CD4-positive, alpha-beta T cell treated with Interferon gamma for 1 hour (primary cell): ENCODE measurements around the gene CACNB4.
A peak's percentile ranks its signal among the peaks of the same experiment; 100 is the strongest.
"Not testable (repeated sequence)": the region's sequence is repeated elsewhere in the genome, so short reads cannot be mapped to it uniquely, and the experiment has no call there.

Source experiments
- DNase-seq: peaks from one replicate; pipeline ENCODE4 v3.0.0-alpha.2; 2020

Gene CACNB4

DNA sequence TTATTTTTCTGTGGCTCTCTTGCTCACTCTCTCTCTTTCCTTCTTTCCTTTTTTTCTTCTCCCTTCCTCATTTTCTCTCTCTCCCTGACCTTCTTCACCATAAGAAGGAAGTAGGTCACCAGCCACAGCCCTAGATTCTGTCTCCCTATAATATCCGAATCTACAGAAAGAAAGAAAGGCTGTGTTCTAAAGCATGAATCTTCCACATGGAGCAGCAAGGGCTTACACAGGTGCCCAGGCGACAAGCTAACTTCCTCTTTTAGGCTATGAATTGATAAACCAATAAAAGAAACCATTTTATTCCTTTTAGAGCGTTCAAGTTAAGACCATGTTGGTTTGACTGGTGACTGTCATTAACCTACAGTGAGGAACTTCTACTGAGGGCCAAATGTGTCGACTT lies 49.3 kb downstream of the CACNB4 start:
- no peak for DNase-seq

DNA sequence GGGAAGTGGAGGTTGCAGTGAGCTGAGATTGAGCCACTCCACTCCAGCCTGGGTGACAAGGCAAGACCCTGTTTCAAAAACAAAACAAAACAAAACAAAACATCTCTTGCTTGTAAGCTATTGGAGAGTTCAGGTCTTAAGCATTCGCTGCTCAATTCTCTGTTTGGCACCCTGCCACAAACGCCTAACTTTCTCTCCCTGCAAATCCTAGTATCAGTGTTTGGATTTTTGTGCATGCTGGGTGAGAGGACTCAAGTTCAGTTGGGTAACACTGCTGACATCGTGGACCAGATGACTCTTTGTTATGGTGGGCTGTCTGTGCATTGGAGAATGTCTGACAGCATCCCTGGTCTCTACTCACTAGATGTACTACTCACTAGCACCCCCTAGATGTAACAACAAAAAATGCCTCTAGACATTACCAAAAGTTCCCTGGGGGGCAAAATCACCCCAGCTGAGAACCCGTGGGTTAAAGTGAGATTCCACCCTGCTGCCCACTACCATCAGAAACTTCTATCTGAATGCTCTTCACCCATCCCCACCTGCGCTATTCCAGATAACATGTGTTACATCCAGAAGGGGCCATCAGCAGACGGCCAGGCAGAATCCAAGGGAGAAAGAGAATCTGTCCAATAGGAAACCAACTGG lies 50.9 kb downstream of the CACNB4 start:
- DNase-seq: no peak

DNA sequence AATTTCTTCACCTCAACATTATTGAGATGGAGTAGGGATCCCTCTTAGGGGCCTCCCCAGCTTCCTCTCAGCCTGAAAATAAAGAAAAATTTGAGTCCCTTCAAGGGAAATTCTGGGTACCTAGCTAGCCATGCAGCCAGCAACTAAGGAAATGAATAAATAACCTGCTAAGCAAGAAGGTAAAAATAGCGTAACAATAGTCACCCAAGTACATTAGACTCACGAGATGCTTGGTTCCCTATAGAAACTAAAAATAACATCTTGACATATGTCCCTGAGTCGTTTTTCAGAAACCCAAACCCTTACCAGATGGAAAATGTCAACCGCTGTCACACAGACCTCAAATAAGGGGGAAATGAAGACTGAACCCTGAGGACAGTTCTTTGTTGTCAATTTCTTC lies 51.9 kb downstream of the CACNB4 start:
- no peak for DNase-seq

DNA sequence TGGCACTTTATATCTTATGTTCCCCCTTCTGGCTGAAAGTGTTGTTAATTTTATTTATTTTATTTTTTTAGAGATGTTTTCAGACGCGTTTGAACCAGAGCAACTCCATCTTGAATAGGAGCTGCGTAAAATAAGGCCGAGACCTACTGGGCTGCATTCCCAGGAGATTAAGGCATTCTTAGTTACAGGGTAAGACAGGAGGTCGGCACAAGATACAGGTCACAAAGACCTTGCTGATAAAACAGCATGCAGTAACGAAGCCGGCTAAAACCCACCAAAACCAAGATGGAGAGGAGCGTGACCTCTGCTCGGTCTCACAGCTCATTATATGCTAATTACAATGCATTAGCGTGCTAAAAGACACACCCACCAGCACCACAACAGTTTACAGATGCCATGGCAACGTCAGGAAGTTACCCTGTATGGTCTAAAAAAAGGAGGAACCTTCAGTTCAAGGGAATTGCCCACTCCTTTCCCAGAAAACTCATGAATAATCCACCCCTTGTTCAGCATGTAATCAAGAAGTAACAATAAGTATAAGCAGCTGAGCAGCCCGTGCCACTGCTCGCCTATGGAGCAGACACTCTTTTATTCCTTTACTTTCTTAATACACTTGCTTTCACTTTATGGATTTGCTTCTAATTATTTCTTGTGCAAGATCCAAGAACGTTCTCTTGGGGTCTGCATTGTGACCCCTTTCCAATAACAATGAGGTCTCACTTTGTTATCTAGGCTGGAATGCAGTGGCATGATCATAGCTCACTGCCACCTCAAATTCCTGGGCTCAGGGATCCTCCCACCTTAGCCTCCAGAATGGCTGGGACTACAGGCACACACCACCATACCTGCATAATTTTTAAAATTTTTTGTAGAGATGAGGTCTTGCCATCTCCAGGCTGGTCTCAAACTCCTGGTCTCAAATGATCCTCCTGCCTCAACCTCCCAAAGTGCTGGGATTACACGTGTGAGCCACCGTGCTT lies 55.9 kb downstream of the CACNB4 start:
- peak; percentile 71 for DNase-seq

DNA sequence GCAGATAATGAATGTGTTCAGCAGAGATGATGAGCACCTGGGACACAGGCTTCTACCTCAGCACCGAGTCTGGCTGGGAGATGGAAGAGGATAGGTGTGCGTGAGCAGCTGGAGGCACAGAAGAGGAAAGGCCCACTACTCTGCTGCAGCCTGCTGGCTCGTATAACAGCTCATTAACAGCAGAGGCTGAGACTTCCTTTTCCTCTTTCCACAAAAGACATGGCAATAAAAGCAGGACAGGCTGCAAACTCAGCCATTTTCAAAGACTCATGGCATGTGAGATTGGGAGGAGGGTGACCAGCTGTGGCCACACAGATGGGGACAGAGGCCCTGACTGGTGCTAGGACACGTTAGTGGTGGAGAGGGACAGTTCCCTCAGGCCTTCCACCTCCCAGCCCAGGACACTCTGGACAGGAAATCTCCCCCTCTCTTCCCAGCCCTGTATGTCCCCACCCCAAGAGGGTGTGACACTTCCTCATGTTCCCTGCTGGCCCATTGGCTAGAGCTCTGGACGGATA lies 60.3 kb downstream of the CACNB4 start:
- no peak for DNase-seq

DNA sequence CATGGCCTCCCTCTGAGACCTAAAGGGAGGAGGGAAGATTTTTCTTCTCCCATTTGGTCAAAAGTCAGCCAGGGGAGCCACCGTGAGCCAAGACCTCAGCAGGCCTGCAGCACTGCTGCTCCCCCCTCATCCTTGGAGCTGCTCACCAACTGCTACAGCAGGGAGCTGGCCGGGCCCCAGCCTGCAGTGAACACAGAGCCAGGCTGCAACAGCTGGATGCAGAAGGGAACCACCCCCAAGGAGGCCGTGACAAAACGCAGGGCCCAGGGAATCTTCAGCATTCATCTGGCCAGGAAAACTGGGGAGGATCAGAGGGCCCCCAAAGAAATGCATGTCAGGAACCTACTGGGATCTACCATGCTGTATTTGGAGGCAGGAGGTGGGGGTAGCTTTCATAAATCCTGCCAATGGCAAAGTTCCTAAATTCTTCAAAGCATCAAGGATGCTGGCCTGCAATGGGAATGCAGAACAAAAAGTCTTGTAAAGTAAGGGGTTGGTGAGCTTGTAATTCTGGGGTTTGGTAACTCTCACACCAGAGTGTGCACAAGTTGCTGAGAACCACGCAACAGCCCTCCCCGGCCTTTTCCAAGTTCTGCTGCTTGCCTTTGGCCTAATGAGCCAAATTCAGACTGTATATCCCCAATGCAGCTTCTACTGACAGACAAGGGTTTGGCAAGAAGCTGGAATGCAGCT lies 61.0 kb downstream of the CACNB4 start:
- DNase-seq: no peak

DNA sequence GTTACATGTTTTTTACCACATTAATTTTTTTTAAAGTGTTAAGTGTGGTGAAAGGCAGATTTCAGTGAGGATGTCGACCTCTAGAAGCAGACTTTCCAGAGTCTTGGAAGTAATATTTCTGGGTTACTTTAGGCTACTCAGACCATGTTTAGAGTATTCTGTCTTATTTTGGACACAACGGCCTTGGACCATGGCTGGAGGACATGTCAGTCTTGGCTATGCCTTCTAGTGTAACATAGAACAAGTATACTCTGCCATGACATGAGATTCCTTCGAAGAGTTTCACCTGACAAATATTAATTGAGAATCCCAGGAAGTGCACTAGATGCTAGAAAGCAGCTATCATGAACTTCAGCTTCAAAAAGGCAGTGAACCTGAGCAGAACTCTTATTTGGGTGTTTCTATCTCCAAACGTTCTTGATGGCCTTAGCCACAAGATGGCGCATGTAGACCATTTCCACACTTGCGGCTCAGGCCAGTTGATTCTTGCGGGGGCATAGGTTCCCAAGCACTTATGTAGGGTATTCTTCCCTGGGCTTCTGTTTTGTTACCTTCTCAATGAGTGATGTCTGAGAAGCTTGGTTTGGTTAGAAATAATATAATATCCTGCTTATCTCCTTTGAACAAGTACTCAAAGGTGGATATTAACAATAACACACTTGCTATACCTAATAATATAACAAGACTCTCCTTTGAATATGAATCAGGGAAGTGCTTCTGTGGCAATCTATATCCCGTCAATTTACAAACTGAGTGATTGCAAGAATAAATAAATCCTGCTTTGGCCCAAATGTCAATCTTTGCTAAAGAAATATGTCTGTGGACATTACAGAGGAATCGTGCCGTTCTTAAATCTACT lies 62.0 kb downstream of the CACNB4 start:
- peak; percentile 38 for DNase-seq

DNA sequence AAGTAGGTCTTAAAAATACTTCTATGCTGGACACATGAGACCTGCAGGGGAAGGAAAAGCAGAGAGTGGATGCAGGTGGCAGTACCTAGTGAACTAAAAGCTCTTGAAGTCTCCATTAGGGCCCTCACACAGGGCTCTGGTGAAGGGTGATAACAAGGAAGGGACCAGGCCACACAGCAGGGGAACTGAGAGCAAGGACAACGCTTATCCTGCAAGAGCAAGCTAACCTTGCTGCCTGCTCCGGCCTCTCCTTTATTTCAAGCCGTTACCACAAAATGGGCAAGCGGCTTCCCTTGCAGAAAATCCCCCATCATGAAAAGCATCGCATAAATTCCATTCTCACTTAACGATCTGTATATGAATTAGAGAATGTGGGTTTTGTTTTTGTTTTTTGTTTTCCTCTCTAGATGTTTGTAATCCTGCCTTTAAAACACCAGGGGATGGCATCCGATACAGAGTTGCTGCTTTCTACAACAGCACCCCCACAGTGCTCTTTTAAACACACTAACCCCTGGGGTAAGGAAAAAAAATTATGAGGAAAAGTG lies 64.5 kb downstream of the CACNB4 start:
- DNase-seq: no peak

DNA sequence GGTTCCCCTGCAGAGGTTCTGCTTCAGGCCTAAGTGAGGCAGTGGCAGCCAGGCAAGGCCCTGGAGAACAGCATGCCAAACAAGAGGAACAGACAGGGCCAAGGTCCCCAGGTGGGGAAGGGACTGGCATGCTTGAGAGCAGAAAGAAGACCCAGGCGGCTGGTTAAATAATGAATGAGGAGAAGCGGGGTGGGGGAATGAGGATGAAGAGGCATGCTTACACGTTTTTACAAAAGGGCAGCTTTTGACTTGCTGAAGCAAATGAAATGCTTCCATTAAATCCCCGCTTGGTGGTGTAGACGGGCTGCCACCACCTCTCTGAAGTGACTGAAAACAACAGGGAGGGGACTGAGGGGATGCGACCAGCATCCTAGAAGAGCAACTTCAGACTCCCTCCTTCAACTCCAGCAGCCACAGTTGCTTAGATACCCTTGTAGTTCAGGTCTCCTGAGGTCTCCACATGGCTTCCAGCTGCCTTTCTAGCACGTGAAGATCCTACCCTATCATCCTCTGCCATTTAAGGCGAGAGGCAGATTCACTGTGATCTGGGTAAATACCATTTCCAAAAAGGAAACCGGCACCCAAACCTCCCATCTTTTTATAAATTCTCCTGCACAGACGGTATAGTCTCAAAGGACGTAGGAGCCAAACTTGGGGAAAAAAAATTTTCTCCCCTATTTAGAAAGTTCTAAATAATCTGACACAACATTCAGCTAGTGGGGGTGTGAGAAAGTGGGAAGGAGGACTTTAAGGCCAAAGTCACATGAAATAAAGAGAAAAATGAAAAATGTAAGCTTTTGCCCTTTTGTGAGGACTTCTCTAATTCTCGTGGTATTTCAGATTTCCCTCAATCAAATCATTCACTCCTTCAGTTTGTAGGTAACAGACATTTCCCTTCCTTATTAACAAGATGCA lies 65.6 kb downstream of the CACNB4 start:
- DNase-seq: no peak

DNA sequence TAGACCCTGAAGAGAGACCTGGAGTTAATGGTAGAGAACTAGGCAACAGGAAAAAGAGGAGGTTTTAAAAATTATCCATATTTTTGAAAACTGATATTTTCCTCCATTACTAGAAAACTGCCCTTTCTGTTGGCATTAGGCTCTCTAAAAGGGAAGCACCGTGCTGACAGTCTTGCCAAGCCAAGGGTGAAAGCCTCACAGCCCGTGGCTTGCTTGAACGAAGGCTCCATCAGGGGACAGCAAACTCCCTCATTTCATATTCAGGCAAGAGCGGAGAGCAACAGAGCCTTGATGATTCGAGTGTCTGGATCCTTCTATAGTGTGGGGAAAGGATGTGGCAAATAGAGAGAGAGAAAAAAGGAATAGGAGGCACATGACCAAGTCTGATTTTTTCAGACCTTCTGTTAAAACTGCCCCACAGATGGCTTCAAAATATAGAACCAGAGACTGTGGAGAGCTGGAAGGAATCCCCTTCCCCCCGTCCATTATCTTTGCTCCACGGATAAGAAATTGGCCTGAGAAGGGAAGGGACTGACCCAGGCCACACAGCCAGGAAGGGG lies 67.0 kb downstream of the CACNB4 start:
- no peak for DNase-seq

DNA sequence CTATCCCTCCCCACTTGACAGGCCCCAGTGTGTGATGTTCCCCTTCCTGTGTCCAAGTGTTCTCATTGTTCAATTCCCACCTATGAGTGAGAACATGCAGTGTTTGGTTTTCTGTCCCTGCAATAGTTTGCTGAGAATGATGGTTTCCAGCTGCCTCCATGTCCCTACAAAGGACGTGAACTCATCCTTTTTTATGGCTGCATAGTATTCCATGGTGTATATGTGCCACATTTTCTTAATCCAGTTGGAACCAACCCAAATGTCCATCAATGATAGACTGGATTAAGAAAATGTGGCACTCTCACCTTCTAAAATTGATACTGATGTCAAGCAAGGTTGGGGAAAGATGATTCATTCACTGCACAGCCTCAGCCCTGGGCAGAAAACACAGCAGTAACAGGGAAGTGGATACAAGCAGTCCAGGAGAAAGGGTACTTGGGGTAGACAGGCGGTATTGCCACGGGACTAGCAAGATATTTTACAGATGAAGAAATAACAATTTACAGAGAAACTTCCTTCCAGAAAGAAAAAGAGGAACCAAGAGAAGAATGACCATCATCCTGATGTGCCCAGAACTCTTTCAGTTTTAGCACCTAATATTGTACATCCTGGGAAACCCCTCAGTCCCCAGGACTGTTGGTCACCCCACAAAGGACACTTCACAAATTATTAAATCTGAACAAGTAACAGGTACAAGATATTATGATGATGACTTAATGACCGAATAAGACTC lies 68.1 kb downstream of the CACNB4 start:
- DNase-seq: peak; percentile 36

DNA sequence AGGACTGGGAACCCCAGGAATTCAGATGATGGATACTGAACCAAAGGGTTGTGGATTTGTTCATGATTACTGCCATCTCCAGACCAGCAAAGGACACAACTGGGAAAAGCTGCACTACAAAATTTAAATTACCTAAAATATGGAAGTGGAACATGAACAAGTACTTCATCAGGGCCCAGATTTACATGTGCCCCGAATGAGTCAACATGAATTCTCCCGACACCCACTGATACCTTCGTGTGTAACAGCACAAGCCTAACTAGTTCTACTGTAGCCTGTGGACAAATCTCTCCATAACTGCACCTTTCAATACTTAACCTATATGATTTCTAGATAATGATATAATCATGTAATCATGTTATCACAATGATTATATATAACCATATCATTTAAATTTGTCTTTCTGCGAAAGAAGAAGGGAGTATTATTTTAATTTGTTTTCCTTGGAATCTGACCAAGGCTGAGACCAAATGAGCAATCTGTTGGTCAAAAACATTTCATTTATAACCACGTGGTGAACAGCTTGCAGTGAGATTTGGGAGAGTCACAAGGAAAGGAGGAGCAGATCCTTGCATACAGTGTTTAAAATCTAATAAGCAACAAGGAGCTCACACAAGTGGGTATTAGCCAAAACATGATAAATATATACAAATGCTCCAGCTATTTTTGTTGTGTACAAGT lies 70.5 kb downstream of the CACNB4 start:
- DNase-seq: no peak

DNA sequence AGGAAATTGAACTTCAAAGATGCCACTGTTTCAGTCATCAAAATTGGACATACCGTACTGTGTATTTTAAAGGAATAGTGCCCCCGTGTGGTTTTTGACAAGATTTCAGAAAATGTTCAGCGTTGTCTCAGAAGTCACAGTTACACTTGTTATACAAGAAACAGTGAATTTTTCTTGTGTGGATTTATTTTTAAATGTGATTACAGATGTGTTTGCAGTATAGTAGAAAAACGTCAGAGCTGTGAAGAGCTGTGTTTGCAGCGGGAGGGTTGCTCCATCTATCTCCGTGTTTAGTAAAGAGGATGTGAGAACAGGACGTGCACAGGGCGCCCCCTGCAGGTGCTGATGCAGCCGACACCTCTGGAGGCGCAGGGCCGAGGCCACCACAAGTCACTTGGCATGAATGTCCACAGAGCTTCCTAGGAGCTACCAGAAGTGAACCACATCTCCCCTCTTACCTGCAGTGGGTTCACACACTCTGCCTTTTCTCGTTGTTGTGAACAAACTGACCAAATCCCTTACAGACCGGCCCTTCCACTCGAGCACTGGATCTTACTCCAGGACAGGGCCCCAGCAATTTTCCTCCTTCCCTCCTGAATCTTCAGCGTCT lies 73.1 kb downstream of the CACNB4 start:
- DNase-seq: peak; percentile 71

DNA sequence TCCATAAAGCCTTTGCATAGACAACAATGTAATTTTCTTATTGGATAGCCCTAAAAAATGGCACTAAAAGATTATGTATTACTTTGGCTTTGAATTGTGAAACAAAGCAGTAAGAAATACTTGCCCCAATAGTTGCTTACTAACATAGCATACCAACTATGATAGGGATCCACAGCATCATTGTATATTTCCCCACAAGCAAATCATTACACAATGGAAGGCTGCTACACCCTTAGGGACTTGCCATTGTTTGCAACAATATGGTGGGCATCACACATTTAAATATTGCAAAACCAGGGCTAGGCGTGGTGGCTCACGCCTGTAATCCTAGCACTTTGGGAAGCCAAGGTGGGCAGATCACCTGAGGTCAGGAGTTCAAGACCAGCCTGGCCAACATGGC lies 74.4 kb downstream of the CACNB4 start:
- no peak for DNase-seq

DNA sequence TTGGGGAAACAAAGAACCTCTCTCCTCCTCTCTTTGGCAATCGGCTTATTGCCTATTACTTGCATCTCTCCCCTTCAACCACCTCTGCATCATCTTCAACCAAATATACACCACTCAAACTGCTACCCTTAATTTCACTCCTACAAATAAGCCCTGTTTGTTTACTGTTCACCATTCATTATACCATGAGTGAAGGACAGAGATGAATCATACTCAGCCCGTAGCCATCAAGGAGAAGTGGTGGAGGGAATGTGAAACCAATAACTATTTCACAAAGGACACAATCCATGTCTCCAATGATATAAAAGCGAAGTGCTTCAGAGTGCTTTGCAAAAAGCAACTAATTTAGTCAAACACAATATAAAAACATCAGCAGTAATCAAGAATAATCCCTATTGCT lies 76.8 kb downstream of the CACNB4 start:
- no peak for DNase-seq

DNA sequence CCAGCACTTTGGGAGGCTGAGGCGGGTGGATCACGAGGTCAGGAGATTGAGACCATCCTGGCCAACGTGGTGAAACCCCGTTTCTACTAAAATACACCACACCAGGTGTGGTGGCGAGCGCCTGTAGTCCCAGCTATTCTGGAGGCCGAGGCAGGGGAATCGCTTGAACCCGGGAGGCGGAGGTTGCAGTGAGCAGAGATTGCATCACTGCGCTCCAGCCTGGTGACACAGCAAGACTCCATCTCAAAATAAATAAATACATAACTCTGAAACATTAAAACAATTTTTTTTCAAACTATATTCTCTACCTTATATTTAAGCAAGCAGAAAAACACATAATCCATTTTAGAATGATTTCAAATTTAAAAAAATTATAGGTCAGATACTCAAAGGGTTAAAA lies 77.8 kb downstream of the CACNB4 start:
- DNase-seq: not testable (repeated sequence)

DNA sequence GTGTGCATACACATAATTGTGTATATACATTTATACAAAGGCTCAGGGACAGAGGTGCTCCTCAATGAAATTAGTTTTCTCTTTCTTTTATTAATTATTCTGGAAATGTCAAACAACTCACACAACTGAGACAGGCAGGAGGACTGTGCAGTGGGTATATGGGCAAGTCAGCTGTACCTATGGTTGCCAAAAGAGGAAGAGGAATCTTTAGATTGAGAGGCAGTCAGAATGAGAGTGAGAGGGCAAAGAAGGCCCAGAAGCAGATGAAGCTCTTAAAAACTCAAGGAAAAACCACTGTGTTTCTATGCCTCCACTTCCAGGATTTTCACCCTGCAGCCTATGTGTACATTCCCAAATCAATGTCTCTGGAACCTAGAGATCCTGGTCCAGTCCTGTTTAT lies 79.1 kb downstream of the CACNB4 start:
- DNase-seq: no peak

DNA sequence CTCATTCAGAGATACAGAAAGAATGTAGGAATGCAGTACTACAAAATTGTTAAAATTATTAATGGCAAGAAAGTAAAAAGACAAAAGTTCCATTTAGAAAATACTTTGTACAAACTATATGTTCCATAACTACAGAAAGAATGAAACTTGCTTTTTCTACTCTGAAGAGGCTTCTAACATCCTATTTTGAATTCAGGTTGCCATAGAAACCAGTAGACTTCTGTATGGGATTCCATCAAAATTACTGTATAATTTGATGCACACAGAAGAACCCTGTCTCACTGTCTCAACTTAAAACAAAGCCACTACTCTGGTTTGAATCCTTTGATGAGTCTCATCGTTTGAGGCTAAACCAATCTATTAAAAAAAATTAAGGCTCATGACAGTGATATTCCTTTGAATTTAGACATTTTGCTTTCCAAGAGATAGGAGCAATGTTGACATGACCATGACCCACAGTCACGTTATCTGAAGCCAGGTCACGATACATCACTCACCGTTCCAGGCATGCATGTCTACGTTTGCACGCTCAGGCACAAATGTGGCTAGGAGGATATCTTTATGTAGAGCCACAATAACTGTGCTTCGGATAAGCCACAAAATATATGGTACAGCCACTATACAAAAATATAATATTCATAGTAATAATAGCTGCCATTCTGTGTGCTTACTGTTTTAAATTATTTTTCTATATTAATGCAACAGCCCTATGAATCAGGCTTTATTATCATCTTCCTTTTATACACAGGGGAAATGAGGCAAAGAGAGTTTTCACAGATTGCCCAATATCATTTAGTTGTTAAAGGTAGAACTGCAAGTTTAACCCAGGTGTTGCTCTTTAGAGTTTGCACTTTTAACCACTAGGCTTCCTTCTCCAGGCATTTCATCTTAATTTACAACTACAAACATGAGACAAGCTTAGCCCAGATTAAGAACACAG lies 82.4 kb downstream of the CACNB4 start:
- DNase-seq: no peak
